Activated CD4-positive, CD25-positive, alpha-beta regulatory T cell treated with anti-CD3 and anti-CD28 coated beads, Interleukin-2, amount 50 U/mL, for 24 hours (primary cell): Measurements from ENCODE around the gene UFSP1.

ENCODE experiments used
- ATAC-seq, 2 donors: fragments of 150-1000 bp; cut with Tn5 transposase; one replicate each; pipeline ENCODE4 v1.10.0; 2021; ENCODE audit warnings: mild to moderate bottlenecking in 1 of 2, moderate library complexity in 1 of 2

Gene UFSP1

GRCh38 chr7:100880645-100881044 lies 8.9 kb downstream of the UFSP1 start:
- ATAC-seq: no peak

DNA sequence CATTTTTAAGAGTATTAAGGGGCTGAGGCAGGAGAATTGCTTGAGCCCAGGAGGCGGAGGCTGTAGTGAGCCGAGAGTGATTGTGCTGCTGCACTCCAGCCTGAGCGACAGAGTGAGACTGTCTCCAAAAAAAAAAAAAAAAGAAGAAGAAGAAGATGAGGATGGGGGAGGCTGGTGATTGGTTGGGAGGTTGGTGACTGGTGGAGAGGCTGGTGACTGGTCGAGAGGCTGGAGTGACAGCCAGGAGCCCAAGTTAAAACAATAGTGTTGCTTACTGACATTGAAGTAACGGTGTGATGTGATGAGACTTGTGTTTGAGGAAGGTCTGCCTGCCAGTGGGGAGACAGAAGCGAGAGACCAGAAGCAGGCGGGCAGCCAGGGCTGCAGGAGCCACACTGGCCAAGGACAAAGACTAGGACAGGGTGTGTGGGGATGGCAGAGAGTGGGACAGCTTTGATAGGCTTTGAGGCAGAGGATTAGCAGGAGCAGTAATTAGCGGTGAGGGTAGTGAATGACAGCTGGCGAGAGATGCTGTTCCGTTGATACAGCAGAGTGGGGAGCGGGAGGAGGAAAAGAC lies 9.7 kb downstream of the UFSP1 start:
- ATAC-seq: no peak

DNA sequence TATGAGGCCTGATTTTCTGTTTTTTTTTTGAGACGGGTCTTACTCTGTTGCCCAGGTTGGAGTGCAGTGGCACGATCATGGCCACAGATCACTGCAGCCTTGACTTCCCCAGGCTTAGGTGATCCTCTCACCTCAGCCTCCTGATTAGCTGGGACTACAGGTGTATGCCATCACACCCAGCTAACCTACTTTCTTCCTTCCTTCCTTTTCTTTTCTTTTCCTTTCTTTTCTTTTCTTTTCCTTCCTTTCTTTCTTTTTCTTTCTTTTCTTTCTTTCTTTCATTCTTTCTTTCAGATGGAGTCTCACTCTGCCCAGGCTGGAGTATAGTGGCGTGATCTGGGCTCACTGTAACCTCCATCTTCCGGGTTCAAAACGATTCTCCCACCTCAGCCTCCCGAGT lies 10.8 kb downstream of the UFSP1 start:
- ATAC-seq: no peak

DNA sequence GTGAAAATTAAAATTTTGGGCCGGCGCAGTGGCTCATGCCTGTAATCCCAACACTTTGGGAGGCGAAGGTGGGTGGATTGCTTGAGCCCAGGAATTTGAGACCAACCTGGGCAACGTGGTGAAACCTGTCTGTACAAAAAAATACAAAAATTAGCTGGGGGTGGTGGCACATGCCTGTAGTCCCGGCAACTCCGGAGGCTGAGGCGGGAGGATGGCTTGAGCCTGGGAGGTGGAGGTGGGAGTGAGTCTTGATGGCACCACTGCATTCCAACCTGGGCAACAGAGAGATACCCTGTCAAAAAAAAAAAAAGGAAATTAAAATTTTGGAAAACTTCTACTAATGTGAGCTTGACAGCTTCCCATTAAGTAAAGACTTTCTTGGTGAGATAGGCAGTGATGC lies 11.5 kb downstream of the UFSP1 start:
- no peak for ATAC-seq

GRCh38 chr7:100875356-100875751 lies 14.2 kb downstream of the UFSP1 start:
- ATAC-seq: peak; percentile 28 to 50

- ATAC-seq: peak; percentile 92 to 93
Observed at GRCh38 chr7:100874577-100875355, 14.7 kb downstream of the UFSP1 start, which contains the start of gene SRRT. TSS of gene SRRT (plus strand) at chr7:100875103. CDS start at chr7:100875591, 488 bp downstream.

- no peak for ATAC-seq
Observed at GRCh38 chr7:100874300-100874576, 15.3 kb downstream of the UFSP1 start.

DNA sequence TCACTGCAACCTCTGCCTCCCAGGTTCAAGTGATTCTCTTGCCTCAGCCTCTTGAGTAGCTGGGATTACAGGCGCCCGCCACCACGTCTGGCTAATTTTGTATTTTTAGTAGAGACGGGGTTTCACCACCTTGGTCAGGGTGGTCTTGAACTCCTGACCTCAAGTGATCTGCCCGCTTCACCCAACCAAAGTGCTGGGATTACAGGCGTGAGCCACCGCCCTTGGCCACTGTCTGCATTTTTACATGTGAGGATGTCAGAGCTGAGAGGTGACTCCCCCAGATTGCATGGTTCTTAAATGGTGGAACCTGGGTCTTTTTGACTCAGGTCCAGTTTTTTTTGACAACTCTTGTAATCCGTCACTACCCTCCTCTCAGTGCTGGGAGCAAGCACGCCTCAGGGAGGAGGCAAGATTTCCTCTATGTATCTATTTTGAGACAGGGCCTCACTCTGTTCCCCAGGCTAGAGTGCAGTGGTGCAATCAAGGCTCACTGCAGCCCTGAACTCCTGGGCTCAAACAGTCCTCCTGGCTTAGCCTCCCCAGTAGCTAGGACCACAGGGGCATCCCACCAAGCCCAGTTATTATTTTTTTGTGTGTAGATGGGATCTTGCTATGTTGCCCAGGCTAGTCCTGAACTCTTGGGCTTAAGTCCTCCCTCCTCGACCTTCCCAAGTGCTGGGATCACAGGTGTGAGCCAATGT lies 15.8 kb downstream of the UFSP1 start:
- no peak for ATAC-seq

GRCh38 chr7:100867776-100868485 lies 21.6 kb downstream of the UFSP1 start:
- ATAC-seq: no peak

GRCh38 chr7:100867040-100867775 lies 22.3 kb downstream of the UFSP1 start, which contains the start of gene TRIP6:
TSS of gene TRIP6 (plus strand) at chr7:100867387. CDS start at chr7:100867498, 111 bp downstream.
- peak; percentile 53 to 63 for ATAC-seq

GRCh38 chr7:100866729-100867039 lies 22.8 kb downstream of the UFSP1 start:
- peak in 1 of 2 donors; percentile 18 for ATAC-seq

DNA sequence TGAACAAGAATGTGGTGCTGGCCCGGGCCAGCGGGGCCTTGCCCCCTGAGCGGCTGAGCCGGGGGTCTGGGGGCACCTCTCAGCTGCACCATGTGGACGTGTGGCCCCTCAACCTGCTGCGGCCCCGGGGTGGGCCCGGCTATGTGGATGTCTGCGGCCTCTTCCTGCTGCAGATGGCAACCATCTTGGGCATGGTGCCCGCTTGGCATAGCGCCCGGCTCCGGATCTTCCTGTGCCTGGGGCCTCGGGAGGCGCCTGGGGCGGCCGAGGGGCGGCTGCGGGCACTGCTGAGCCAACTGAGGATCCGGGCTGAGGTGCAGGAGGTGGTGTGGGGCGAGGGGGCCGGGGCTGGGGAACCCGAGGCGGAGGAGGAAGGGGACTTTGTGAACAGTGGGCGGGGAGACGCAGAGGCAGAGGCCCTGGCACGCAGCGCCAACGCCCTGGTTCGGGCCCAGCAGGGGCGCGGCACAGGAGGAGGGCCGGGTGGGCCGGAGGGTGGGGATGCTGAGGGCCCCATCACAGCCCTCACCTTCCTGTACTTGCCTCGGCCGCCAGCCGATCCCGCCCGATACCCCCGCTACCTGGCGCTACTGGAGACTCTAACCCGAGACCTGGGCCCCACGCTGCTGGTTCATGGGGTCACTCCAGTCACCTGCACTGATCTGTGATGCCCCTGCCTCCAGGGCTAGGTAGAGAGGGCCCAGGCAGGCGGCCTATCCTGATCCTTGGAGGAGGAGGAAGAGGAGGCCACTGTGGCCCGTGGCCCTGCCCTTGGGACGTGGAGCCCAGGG lies 23.4 kb downstream of the UFSP1 start:
- peak; percentile 39 to 47 for ATAC-seq

DNA sequence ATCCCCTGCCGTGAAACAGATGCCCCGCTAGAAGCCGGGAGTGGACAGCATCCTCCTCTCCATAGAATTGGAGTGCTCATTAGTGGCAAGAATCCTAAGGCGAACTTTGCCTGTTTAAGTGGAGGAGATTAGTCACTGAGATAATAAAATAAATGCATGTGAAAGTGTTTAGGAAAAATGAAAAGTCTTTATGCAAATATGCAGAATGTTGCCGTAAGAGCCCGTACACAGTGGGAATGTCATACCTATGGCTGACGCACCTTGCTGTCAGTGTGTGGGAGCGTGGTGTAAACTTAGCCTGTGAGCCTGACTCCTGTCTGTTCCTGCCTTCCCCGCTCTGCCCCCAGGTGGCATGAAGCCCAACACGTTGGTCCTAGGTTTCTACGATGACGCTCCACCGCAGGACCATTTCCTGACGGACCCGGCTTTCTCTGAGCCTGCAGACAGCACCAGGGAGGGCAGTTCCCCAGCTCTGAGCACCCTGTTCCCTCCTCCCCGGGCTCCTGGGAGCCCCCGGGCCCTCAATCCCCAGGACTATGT lies 24.1 kb downstream of the UFSP1 start:
- ATAC-seq: no peak

DNA sequence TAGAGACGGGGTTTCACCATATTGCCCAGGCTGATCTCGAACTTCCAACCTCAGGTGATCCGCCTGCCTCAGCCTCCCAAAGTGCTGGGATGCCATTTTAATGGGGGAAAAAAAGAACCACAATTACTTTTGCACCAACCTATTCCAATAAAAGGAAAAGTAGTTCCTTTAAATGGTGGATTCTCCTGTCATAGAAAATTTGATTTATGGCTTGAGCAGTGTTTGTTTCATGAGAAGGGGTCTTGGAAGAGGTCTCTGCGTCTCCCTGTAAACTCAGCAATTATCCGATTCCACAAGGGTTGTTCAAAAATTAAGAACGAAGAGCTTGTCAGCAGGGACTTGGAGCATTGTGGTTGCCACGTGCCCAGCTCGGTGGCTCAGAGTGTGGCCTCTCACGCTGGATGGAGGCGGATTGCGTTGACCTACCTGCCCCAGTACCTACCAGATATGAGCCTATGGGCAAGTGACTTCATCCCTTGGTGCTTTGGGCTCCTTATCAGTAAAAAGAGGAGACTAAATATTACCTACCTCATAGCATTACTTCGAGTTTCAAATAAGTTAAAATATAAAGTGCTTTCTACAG lies 25.2 kb downstream of the UFSP1 start:
- ATAC-seq: no peak

GRCh38 chr7:100863406-100863950 lies 26.0 kb downstream of the UFSP1 start:
- ATAC-seq: no peak

GRCh38 chr7:100861616-100861985 lies 27.9 kb downstream of the UFSP1 start:
- ATAC-seq: no peak

- ATAC-seq: no peak
Observed at GRCh38 chr7:100860702-100861615, 28.6 kb downstream of the UFSP1 start.

DNA sequence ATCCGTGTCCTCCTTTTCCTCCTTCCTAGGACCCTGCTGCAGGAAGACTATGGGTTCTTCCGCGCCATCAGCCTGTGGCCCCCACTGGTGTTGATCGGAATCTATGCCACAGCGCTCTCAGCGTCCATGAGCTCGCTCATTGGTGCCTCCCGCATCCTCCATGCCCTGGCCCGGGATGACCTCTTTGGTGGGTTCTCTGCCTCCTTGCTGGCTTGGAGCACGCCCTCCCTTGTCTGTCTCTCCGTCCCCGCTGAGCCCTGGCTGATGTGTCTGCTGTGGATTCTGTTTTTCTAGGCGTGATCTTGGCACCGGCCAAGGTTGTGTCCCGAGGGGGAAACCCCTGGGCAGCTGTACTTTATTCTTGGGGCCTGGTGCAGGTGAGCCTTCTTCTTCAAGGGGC lies 29.7 kb downstream of the UFSP1 start:
- no peak for ATAC-seq

GRCh38 chr7:100856871-100857282 lies 32.6 kb downstream of the UFSP1 start:
- ATAC-seq: no peak

GRCh38 chr7:100855515-100855914 lies 34.0 kb downstream of the UFSP1 start:
- ATAC-seq: no peak
